ENCODE data around the gene ZNF805. TPM values are rescaled to one million over a fixed set of nuclear protein-coding genes. Genes with fewer than 3 reads are reported as not detected.

ZNF805 gene
- total and polyA plus RNA-seq, 2 of the 13 experiments (the other 11 are each of a cell fraction or from before 2014, with no cell fraction given) = 5.1 to 12.8 TPM

GRCh38 chr19:57240311-57241090 is at the start of gene ZNF805 (continued):
- TF ChIP-seq ZNF407 (CRISPR knock-in tag; IDR thresholded peaks at IDR 0.05; ENCODE audit: not compliant biosample characterization) (no peak), ASH2L (IDR thresholded peaks at IDR 0.05; ENCODE audit: insufficient read length, low read depth, low read length) (peak; percentile 90), GATAD2A (CRISPR knock-in tag; IDR thresholded peaks at IDR 0.05) (no peak), HOXA5 (CRISPR knock-in tag; IDR thresholded peaks at IDR 0.05) (peak; percentile 85; the same call in 1 of the 2 replicates), SALL1 (CRISPR knock-in tag; IDR thresholded peaks at IDR 0.05) (peak; percentile 58), ZNF704 (CRISPR knock-in tag; IDR thresholded peaks at IDR 0.05; ENCODE audit: borderline replicate concordance) (no peak), TBX3 (IDR thresholded peaks at IDR 0.05; ENCODE audit: borderline replicate concordance) (no peak), RFXAP (CRISPR knock-in tag; IDR thresholded peaks at IDR 0.05; ENCODE audit: borderline replicate concordance) (peak; percentile 69; the same call in 1 of the 2 replicates), ATM (IDR thresholded peaks at IDR 0.05; ENCODE audit: borderline replicate concordance) (no peak), SMARCC2 (IDR thresholded peaks at IDR 0.05) (no peak), FOXK2 (IDR thresholded peaks at IDR 0.05) (no peak), ZNF567 (CRISPR knock-in tag; IDR thresholded peaks at IDR 0.05; ENCODE audit: borderline replicate concordance) (no peak; the same call in 1 of the 2 replicates), DNMT3B (CRISPR knock-in tag; conservative IDR thresholded peaks at IDR 0.05) (peak; percentile 32; the same call in 1 of the 2 replicates), SP1 (IDR thresholded peaks at IDR 0.05) (no peak), SP1 (CRISPR knock-in tag; IDR thresholded peaks at IDR 0.05) (peak; percentile 76), EED (CRISPR knock-in tag; IDR thresholded peaks at IDR 0.05) (no peak), BATF2 (CRISPR knock-in tag; IDR thresholded peaks at IDR 0.05) (no peak), NFIC (IDR thresholded peaks at IDR 0.05; ENCODE audit: low read length) (no peak), ZSCAN20 (CRISPR knock-in tag; IDR thresholded peaks at IDR 0.05; ENCODE audit: borderline replicate concordance) (no peak), POLR2AphosphoS2 (IDR thresholded peaks at IDR 0.05; ENCODE audit: low read depth, low read length) (no peak), ZNF17 (CRISPR knock-in tag; IDR thresholded peaks at IDR 0.05) (no peak)

Measured in HepG2 (cell line).